ENCODE data around the gene TLE4. TPM values are rescaled to one million over a fixed set of nuclear protein-coding genes. Genes with fewer than 3 reads are reported as not detected.
A peak's percentile ranks its signal among the peaks of the same experiment; 100 is the strongest.
"Not testable (repeated sequence)": the region's sequence is repeated elsewhere in the genome, so short reads cannot be mapped to it uniquely, and the experiment has no call there.

TLE4 gene
- total RNA-seq, 4 donors from 2014 or later, result 30.5 to 66.2 (median 46.4) TPM

DNA sequence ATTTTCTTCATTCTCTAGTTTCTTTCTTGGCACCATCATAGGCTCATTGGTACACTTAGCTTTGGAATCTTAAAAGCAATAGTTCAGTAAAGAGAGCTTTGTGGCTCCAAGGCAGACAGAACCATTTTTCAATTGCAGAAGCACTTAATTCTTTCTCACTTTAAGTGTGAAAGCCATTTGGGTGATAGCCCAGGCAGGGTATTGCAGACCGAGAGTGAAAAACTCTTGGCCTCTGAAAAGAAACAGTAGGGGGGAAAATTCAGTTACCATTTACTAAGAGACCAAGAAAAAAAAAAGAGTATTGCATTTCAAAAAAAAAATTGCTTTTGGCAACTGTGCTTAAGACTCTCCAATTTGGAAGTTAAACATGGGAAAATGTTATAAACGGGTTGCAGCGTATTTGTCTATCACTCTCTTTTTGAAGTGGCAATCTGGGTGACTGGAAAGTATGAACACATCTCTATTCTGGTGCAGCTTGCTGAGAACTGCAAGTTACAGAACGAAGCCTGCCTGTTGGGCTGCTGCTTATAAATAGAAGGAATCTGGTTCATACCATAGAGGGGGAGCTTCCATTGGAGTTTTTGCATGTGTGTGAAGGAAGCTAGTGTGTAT lies 170.5 kb downstream of the TLE4 start:
- peak; percentile 71 for ATAC-seq
- 4 to 14% methylated on average over 3 to 4 of the region's 4 CpGs for WGBS, 2 donors (ENCODE audit: low coverage in 1 of 2)
- H3K27me3 ChIP-seq, result no peaks in the 10 kb centered on the region

DNA sequence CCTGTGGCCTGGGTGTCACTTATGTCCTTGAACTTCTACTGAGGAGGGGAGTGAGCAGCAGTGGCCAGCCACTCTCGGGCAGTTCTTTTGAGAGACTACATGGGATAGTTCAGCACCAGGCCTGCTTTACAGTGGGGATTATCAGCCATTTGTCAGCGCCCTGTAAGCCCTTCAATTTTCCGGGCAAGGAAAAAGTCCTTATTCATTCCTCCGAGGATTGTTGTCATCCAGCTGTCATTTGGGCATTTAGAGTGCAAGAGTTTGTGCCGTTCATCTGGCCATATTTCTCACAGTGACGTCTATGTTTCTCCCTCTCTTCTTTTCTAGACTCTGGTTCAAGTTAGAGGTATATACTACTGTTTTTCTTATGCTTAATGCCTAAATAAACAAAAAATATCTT lies 172.8 kb downstream of the TLE4 start:
- Histone ChIP-seq H3K4me3 (no peak overlapping the region), H3K4me1 (peaks cover 0 to 23% (median 9%) of the 10 kb centered on the region in 3 donors), H3K27me3 (no peaks in the 10 kb centered on the region), H3K36me3 (no peaks in the 10 kb centered on the region), H3K27ac (no peak overlapping the region), H3K9me3 (no peaks in the 10 kb centered on the region)
- TF ChIP-seq POLR2AphosphoS5 (IDR thresholded peaks at IDR 0.05) (no peak), EP300 (IDR thresholded peaks at IDR 0.05) (no peak), POLR2A (IDR thresholded peaks at IDR 0.05) (no peak)
- TF ChIP-seq, protein P1, sequence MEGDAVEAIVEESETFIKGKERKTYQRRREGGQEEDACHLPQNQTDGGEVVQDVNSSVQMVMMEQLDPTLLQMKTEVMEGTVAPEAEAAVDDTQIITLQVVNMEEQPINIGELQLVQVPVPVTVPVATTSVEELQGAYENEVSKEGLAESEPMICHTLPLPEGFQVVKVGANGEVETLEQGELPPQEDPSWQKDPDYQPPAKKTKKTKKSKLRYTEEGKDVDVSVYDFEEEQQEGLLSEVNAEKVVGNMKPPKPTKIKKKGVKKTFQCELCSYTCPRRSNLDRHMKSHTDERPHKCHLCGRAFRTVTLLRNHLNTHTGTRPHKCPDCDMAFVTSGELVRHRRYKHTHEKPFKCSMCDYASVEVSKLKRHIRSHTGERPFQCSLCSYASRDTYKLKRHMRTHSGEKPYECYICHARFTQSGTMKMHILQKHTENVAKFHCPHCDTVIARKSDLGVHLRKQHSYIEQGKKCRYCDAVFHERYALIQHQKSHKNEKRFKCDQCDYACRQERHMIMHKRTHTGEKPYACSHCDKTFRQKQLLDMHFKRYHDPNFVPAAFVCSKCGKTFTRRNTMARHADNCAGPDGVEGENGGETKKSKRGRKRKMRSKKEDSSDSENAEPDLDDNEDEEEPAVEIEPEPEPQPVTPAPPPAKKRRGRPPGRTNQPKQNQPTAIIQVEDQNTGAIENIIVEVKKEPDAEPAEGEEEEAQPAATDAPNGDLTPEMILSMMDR (IDR thresholded peaks at IDR 0.05), result no peak
- no peak for ATAC-seq
- WGBS, 2 donors (ENCODE audit: low coverage in 1 of 2), result 95 to 100% methylated on average over 2 to 5 of the region's 6 CpGs

More for the DNA sequence above, 170.5 kb downstream of the TLE4 start:
- H3K9me3 ChIP-seq, result no peaks in the 10 kb centered on the region
- TF ChIP-seq POLR2AphosphoS5 (IDR thresholded peaks at IDR 0.05), result peak; percentile 64
- no peak for TF ChIP-seq EP300 (IDR thresholded peaks at IDR 0.05)
- H3K4me3 ChIP-seq, result peak overlapping the region in 1 of 2 donors; percentile 5
- no peaks in the 10 kb centered on the region for H3K36me3 ChIP-seq
- H3K27ac ChIP-seq, result peak overlapping the region; percentile 18 to 64 (median 52)
- peaks cover 0 to 23% (median 9%) of the 10 kb centered on the region in 3 donors for H3K4me1 ChIP-seq

DNA sequence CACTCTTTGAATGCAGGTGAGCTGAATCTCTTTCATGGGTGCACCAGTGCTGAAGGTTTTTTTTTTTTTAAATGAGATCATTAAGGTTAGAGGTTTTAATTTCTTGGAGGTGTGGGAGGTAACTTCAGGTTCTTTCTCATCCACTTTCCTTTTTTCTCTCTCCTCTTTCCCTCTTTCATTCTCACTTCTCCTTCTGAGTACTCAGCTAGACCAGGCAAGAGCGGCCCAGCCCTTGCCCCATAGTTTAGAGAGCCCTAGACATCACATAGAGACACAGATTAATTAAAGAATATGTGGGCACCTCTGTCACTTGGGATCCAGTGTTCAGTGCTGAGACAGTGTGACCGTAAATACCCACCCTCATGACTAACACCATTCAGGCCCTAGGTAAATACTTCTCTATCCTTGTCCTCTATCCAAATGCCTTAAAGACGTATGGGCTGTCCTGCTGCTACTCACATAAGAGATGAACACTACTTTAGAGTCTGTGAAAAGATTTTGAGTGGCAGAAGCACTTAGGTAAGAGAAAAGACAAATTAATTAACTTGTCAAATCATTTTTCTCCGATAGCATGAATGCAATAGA lies 174.1 kb downstream of the TLE4 start:
- WGBS, 2 donors (ENCODE audit: low coverage in 1 of 2), result 97 to 100% methylated on average over 2 to 4 of the region's 4 CpGs
- Histone ChIP-seq H3K4me1 (peaks cover 0 to 23% (median 9%) of the 10 kb centered on the region in 3 donors), H3K4me3 (no peak overlapping the region), H3K27ac (no peak overlapping the region), H3K36me3 (no peaks in the 10 kb centered on the region), H3K9me3 (no peaks in the 10 kb centered on the region), H3K27me3 (no peaks in the 10 kb centered on the region)
- ATAC-seq, result no peak
- TF ChIP-seq, protein P1 (IDR thresholded peaks at IDR 0.05), result no peak
- TF ChIP-seq POLR2AphosphoS5 (IDR thresholded peaks at IDR 0.05), result no peak
- TF ChIP-seq EP300 (IDR thresholded peaks at IDR 0.05), result no peak
- no peak for TF ChIP-seq POLR2A (IDR thresholded peaks at IDR 0.05)

DNA sequence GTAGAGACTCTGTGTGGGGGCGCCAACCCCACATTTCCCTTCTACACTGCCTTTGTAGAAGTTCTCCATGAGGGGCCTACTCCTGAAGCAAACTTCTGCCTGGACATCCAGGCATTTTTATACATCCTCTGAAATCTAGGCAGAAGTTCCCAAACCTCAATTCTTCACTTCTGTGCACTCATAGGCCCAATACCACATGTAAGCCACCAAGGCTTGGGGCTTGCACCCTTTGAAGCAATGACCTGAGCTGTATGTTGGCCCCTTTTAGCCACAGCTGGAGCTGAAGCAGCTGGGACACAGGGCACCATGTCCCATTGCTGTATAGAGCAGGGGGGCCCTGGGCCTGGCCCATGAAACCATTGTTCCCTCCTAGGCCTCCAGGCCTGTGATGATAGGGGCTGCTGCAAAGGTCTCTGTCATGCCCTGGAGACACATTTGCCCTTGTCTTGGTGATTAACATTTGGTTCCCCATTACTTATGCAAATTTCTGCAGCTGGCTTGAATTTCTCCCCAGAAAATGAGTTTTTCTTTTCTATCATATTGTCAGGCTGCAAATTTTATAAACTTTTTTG lies 180.2 kb downstream of the TLE4 start:
- not testable (repeated sequence) for H3K4me1 ChIP-seq, H3K27ac ChIP-seq, H3K4me3 ChIP-seq, H3K27me3 ChIP-seq, H3K9me3 ChIP-seq, H3K36me3 ChIP-seq, ATAC-seq
- WGBS, 2 donors (ENCODE audit: low coverage in 1 of 2), result no CpG with 5 or more reads among the region's 1 CpG

DNA sequence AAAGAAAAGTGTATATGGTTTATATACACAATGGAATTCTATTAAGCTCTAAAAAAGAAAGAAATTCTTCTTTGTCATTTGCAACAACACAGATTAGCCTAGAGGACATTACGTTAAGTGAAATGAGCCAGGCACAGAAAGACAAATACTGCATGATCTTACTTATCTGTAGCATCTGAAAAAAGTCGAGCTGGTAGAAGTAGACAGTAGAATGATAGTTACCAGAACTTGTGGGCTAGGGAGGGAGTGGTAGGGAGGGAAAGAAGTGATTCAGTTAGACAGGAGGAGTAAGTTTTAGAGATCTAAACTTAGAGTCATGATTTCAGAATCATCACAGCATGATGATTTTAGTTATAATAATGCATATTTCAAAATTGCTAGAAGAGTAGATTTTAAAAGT lies 184.6 kb downstream of the TLE4 start:
- no peak for ATAC-seq
- Histone ChIP-seq H3K4me1 (peaks cover 0 to 12% (median 0%) of the 10 kb centered on the region in 3 donors), H3K4me3 (no peak overlapping the region), H3K9me3 (peaks cover 0 to 7% (median 0%) of the 10 kb centered on the region in 3 donors), H3K27me3 (no peaks in the 10 kb centered on the region), H3K27ac (no peak overlapping the region), H3K36me3 (no peaks in the 10 kb centered on the region)
- TF ChIP-seq POLR2A (IDR thresholded peaks at IDR 0.05) (no peak), EP300 (IDR thresholded peaks at IDR 0.05) (no peak), POLR2AphosphoS5 (IDR thresholded peaks at IDR 0.05) (no peak)
- TF ChIP-seq, protein P1 (IDR thresholded peaks at IDR 0.05), result no peak
- WGBS, 2 donors (ENCODE audit: low coverage in 1 of 2), result 42 to 71% methylated on average over 2 of the region's 2 CpGs

DNA sequence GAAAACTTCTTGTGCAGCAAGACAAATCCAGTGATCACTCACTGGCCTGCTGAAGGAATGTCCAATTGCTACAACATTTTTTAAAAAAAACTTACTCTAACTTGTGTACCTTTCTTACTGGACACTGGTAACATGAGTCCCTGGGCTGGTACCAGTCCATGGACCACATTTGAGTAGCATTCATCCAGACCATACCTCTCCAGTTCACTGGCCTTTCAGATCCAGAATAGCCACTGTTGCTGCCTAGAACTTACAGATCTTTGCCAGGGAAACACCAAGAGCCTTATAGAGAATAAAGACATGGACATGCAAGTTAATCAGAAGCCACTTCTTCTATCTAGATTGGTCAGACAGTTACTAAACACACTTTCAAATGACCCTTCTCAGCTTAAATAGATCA lies 185.3 kb downstream of the TLE4 start:
- Histone ChIP-seq H3K4me1 (peaks cover 0 to 12% (median 0%) of the 10 kb centered on the region in 3 donors), H3K4me3 (no peak overlapping the region), H3K36me3 (no peaks in the 10 kb centered on the region), H3K9me3 (peaks cover 0 to under 1% (median 0%) of the 10 kb centered on the region in 3 donors), H3K27me3 (no peaks in the 10 kb centered on the region), H3K27ac (no peak overlapping the region)
- TF ChIP-seq EP300 (IDR thresholded peaks at IDR 0.05) (no peak), POLR2A (IDR thresholded peaks at IDR 0.05) (no peak), POLR2AphosphoS5 (IDR thresholded peaks at IDR 0.05) (no peak)
- TF ChIP-seq, protein P1 (IDR thresholded peaks at IDR 0.05), result no peak
- no peak for ATAC-seq
